ENCODE results near the gene SLC39A7. TPM values are rescaled to one million over a fixed set of nuclear protein-coding genes. Genes with fewer than 3 reads are reported as not detected.

The SLC39A7 gene
- total RNA-seq, 1 experiment from 2014 or later = 119 TPM

DNA sequence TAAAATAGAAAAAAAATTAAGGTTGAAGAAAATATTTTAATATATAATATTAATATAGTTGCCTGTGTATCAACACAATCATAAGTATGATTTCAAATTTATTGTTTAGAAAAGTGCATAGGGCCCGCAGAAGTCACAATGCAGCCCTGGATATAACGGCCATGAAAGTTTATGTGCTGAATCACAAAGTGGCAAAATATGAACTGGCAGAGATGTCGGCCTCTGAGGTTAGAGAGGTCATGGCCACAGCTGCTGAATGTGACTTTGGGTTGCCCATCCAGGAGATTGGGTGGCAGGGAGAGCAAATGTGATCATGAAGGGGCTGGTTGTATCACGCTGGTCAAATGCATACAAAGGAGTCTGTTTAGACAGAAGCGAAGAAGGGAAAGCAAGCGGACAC, 44.1 kb upstream of the SLC39A7 start:
- H3K27ac ChIP-seq (ENCODE audit: low read depth, low read length, poor library complexity, severe bottlenecking) = no peak overlapping the region
- ChIA-PET POLR2A (ENCODE audit: low non-redundant PET) (no interaction called here), CTCF (no interaction called here)
- intact Hi-C loops (cut with micrococcal nuclease; ENCODE audit: unreplicated experiment) = no loop called here
- H3K27me3 ChIP-seq (replicated peaks; ENCODE audit: insufficient read depth, low read depth, low read length, poor library complexity) = no peaks in the 10 kb centered on the region
- H3K36me3 ChIP-seq (ENCODE audit: insufficient read depth, low read length, poor library complexity, severe bottlenecking) = no peaks in the 10 kb centered on the region
- DNase-seq (ENCODE audit: low spot score) = no peak
- no TSS peak for BruUV-seq (replicated peaks)
- peaks cover 7% of the 10 kb centered on the region for H3K4me1 ChIP-seq (ENCODE audit: insufficient read depth, low read length, poor library complexity, severe bottlenecking)
- H3K9me3 ChIP-seq (ENCODE audit: low read depth, low read length, poor library complexity, severe bottlenecking) = no peaks in the 10 kb centered on the region
- TF ChIP-seq CTCF (conservative IDR thresholded peaks at IDR 0.05; ENCODE audit: low read depth, low read length) = no peak
- no peak for TF ChIP-seq EZH2 (IDR thresholded peaks at IDR 0.05; ENCODE audit: borderline replicate concordance, low read depth, low read length, poor library complexity, severe bottlenecking)
- no peak overlapping the region for H3K4me3 ChIP-seq (ENCODE audit: low read depth, low read length, poor library complexity, severe bottlenecking)

DNA sequence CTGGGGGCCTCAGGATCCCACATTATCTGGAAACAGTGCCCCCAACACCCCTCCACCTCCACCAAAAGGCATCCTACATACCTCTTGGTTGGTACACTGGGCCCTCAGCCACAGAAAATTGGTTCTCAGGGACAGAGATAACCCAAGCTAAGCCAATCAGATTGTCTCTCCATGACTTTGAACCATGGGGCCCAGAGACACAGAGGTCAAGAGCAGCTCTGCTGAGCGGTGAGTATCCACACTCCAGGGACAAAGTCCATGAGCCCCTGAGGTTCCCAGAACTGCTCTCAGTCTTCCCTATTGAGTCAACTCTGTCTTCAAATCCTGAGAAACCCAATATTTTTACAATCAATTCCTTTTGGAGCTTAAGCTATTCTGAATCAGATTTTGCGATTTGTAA, 43.7 kb upstream of the SLC39A7 start:
- Histone ChIP-seq H3K4me3 (ENCODE audit: low read depth, low read length, poor library complexity, severe bottlenecking) (no peak overlapping the region), H3K36me3 (ENCODE audit: insufficient read depth, low read length, poor library complexity, severe bottlenecking) (no peaks in the 10 kb centered on the region), H3K9me3 (ENCODE audit: low read depth, low read length, poor library complexity, severe bottlenecking) (no peaks in the 10 kb centered on the region), H3K4me1 (ENCODE audit: insufficient read depth, low read length, poor library complexity, severe bottlenecking) (peaks cover 7% of the 10 kb centered on the region), H3K27ac (ENCODE audit: low read depth, low read length, poor library complexity, severe bottlenecking) (no peak overlapping the region), H3K27me3 (replicated peaks; ENCODE audit: insufficient read depth, low read depth, low read length, poor library complexity) (no peaks in the 10 kb centered on the region)
- BruUV-seq (replicated peaks) = no TSS peak
- no peak for TF ChIP-seq CTCF (conservative IDR thresholded peaks at IDR 0.05; ENCODE audit: low read depth, low read length)
- no peak for TF ChIP-seq EZH2 (IDR thresholded peaks at IDR 0.05; ENCODE audit: borderline replicate concordance, low read depth, low read length, poor library complexity, severe bottlenecking)
- CTCF ChIA-PET = no interaction called here
- intact Hi-C loops (cut with micrococcal nuclease; ENCODE audit: unreplicated experiment) = no loop called here
- DNase-seq (ENCODE audit: low spot score) = no peak
- POLR2A ChIA-PET (ENCODE audit: low non-redundant PET) = no interaction called here

- H3K9me3 ChIP-seq (ENCODE audit: low read depth, low read length, poor library complexity, severe bottlenecking) = no peaks in the 10 kb centered on the region
- CTCF ChIA-PET = no interaction called here
- no peak overlapping the region for H3K4me3 ChIP-seq (ENCODE audit: low read depth, low read length, poor library complexity, severe bottlenecking)
- intact Hi-C loops (cut with micrococcal nuclease; ENCODE audit: unreplicated experiment) = no loop called here
- no peaks in the 10 kb centered on the region for H3K27me3 ChIP-seq (replicated peaks; ENCODE audit: insufficient read depth, low read depth, low read length, poor library complexity)
- peaks cover 7% of the 10 kb centered on the region for H3K4me1 ChIP-seq (ENCODE audit: insufficient read depth, low read length, poor library complexity, severe bottlenecking)
- no TSS peak for BruUV-seq (replicated peaks)
- no peaks in the 10 kb centered on the region for H3K36me3 ChIP-seq (ENCODE audit: insufficient read depth, low read length, poor library complexity, severe bottlenecking)
- no peak for DNase-seq (ENCODE audit: low spot score)
- POLR2A ChIA-PET (ENCODE audit: low non-redundant PET) = no interaction called here
- no peak overlapping the region for H3K27ac ChIP-seq (ENCODE audit: low read depth, low read length, poor library complexity, severe bottlenecking)
- no peak for TF ChIP-seq CTCF (conservative IDR thresholded peaks at IDR 0.05; ENCODE audit: low read depth, low read length)
- TF ChIP-seq EZH2 (IDR thresholded peaks at IDR 0.05; ENCODE audit: borderline replicate concordance, low read depth, low read length, poor library complexity, severe bottlenecking) = no peak
These were observed 40.6 kb upstream of the SLC39A7 start for GRCh38 chr6:33160096-33160495.
